HG03045 (cell line): ENCODE results near the gene CCDC172.

Experiments
- ATAC-seq: cut with Tn5 transposase; IDR thresholded peaks from one replicate; pipeline ENCODE4 v1.9.1; 2021; ENCODE audit warnings: mild to moderate bottlenecking, moderate library complexity; ENCODE audit not compliant: unreplicated experiment

The CCDC172 gene

DNA sequence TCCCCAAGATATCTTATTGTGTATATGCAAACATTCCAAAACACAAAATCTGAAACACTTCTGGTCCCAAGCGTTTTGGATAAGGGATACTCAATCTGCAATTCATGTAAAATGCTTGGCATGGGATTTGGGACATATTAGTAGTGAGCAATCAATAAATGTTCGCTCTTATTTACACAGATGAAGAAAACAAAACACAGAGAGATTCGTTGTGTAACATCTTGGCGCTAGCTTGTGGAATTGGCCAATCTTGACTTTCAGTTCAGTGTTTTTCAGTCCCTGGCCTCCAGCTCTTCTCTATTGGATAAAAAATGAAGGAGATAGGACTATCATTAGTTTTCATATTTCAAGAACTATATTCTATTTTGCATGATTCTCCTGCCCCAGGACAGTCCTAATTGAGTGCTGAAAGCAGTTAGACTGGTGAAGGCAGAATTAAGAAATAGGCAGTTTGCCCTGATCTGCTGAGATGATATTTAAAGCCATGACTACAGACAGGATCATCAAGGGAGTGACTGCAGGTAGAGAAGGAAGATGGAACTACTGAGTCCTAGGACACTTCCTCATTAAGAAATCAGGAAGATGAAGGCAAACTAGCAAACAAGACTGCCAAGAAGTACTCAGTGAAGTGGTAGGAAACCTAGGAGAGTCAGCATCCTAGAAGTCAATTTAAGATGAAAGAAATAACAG, 105.2 kb downstream of the CCDC172 start:
- no peak for ATAC-seq
